Left ventricle myocardium inferior (tissue), 1 donor: ENCODE data around the gene PLA2G6. TPM values are rescaled to one million over a fixed set of nuclear protein-coding genes. Genes with fewer than 3 reads are reported as not detected.

Source experiments
- DNase-seq: peaks from one replicate; pipeline ENCODE4 v3.0.0-alpha.2; 2020
- H3K27ac ChIP-seq: fragments of 200-600 bp; replicated peaks from 2 replicates; pipeline ENCODE4 v1.8.0; 2021
- H3K27me3 ChIP-seq: fragments of 200-600 bp; 2 replicates; pipeline ENCODE4 v1.8.0; 2021; ENCODE audit warnings: low read depth
- H3K36me3 ChIP-seq: fragments of 200-600 bp; 2 replicates; pipeline ENCODE4 v1.8.0; 2021
- H3K4me1 ChIP-seq: fragments of 200-600 bp; 2 replicates; pipeline ENCODE4 v1.8.0; 2021
- H3K4me3 ChIP-seq: fragments of 200-600 bp; 2 replicates; pipeline ENCODE4 v1.8.0; 2021; ENCODE audit warnings: mild to moderate bottlenecking, moderate library complexity
- H3K9me3 ChIP-seq: fragments of 200-600 bp; replicated peaks from 2 replicates; pipeline ENCODE4 v1.8.0; 2021
- CTCF ChIP-seq: fragments of 200-600 bp; IDR thresholded peaks from 2 replicates; pipeline ENCODE4 v1.8.0; 2021; ENCODE audit warnings: antibody characterized with exemption, mild to moderate bottlenecking, borderline replicate concordance
- intact Hi-C: fragments of 100-400 bp; cut with micrococcal nuclease; formaldehyde crosslinking; loops from one replicate; pipeline ENCODE4 v1.11.0; 2022
- total RNA-seq: library from RNA; stranded (reverse); fragmentation: NEBNext Ultra II Directional; extraction: Animal tissue kit (Norgen Biotek cat#: 25700); gene quantifications from one replicate; pipeline ENCODE4 v1.2.1, GENCODE V29; 2021
- donor health status: DM: no; HTN: yes; CAD: no; lungs with severe emphysema.

The PLA2G6 gene
- total RNA-seq, 1 donor from 2014 or later, result 14.1 TPM

- no peak overlapping the region for H3K4me3 ChIP-seq
- H3K27me3 ChIP-seq, result no peaks in the 10 kb centered on the region
- intact Hi-C loops, result no loop called here
- no peak overlapping the region for H3K27ac ChIP-seq
- peaks cover 10% of the 10 kb centered on the region for H3K36me3 ChIP-seq
- no peak for DNase-seq
- no peak for TF ChIP-seq CTCF
- H3K4me1 ChIP-seq, result no peaks in the 10 kb centered on the region
- H3K9me3 ChIP-seq, result no peaks in the 10 kb centered on the region
These were observed 73.7 kb downstream of the PLA2G6 start for GRCh38 chr22:38107692-38108515.

GRCh38 chr22:38106814-38107578 lies 74.6 kb downstream of the PLA2G6 start:
- DNase-seq, result no peak
- no peak for TF ChIP-seq CTCF
- intact Hi-C loops, result no loop called here
- Histone ChIP-seq H3K9me3 (no peaks in the 10 kb centered on the region), H3K4me3 (no peak overlapping the region), H3K27ac (no peak overlapping the region), H3K4me1 (no peaks in the 10 kb centered on the region), H3K27me3 (no peaks in the 10 kb centered on the region), H3K36me3 (peaks cover 6% of the 10 kb centered on the region)

GRCh38 chr22:38104084-38104483 lies 77.5 kb downstream of the PLA2G6 start:
- DNase-seq, result no peak
- intact Hi-C loops, result no loop called here

GRCh38 chr22:38103641-38104040 lies 78.0 kb downstream of the PLA2G6 start:
- intact Hi-C loops, result no loop called here
- peaks cover under 1% of the 10 kb centered on the region for H3K4me1 ChIP-seq
- no peaks in the 10 kb centered on the region for H3K27me3 ChIP-seq
- H3K9me3 ChIP-seq, result no peaks in the 10 kb centered on the region
- H3K4me3 ChIP-seq, result no peak overlapping the region
- H3K27ac ChIP-seq, result no peak overlapping the region
- no peaks in the 10 kb centered on the region for H3K36me3 ChIP-seq
- no peak for DNase-seq
- TF ChIP-seq CTCF, result no peak

More at GRCh38 chr22:38104084-38104483, 77.5 kb downstream of the PLA2G6 start:
- no peaks in the 10 kb centered on the region for H3K4me1 ChIP-seq
- H3K36me3 ChIP-seq, result no peaks in the 10 kb centered on the region
- TF ChIP-seq CTCF, result peak; percentile 44
- H3K27ac ChIP-seq, result no peak overlapping the region
- no peaks in the 10 kb centered on the region for H3K9me3 ChIP-seq
- H3K4me3 ChIP-seq, result no peak overlapping the region
- H3K27me3 ChIP-seq, result no peaks in the 10 kb centered on the region

GRCh38 chr22:38098410-38099249 lies 83.0 kb downstream of the PLA2G6 start:
- peaks cover 10% of the 10 kb centered on the region for H3K4me1 ChIP-seq
- no peak overlapping the region for H3K4me3 ChIP-seq
- H3K9me3 ChIP-seq, result no peaks in the 10 kb centered on the region
- no peak for TF ChIP-seq CTCF
- DNase-seq, result no peak
- H3K27ac ChIP-seq, result no peak overlapping the region
- H3K36me3 ChIP-seq, result no peaks in the 10 kb centered on the region
- intact Hi-C loops, result no loop called here
- no peaks in the 10 kb centered on the region for H3K27me3 ChIP-seq
